Stimulated activated CD4-positive, alpha-beta T cell treated with anti-CD3 and anti-CD28 coated beads, Interleukin-2, amount 100 ng/mL, for 24 hours (primary cell): ENCODE data around the gene HAUS7.

Source experiments
- DNase-seq, 2 donors: peaks; one replicate each; pipeline ENCODE4 v3.0.0-alpha.2; 2020

HAUS7 gene

GRCh38 chrX:153498453-153498852 is 28.1 kb upstream of the HAUS7 start:
- DNase-seq = no peak

DNA sequence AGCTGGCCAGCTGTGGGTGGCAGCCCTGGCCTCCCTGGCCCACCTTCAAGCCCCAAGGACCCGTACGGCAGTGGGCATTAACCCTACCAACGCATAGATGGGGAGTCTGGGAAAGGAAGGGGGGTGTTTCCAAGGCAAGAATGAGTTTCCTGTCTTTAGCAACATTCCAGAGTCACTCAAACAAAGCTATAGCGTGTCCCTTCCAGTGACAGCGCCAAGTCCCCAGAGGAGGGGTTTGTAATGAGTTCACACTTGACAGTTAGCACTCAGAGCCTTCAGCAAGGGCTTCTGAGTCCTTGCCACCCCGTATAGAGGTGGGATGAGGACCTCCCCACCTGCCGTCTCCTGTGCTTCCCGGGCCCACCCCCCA is 26.2 kb upstream of the HAUS7 start:
- DNase-seq = no peak

- no peak for DNase-seq
Observed at GRCh38 chrX:153495903-153496589, 25.7 kb upstream of the HAUS7 start.

- DNase-seq = no peak
Observed at GRCh38 chrX:153495362-153495751, 25.0 kb upstream of the HAUS7 start.

- DNase-seq = peak in 1 of 2 donors; percentile 12
Observed at GRCh38 chrX:153494541-153495361, 24.4 kb upstream of the HAUS7 start, which contains the start of gene BGN. TSS of gene BGN (plus strand) at chrX:153494980. CDS start at chrX:153504632, 9,652 bp downstream.

- no peak for DNase-seq
Observed at GRCh38 chrX:153494061-153494460, 23.7 kb upstream of the HAUS7 start.

DNA sequence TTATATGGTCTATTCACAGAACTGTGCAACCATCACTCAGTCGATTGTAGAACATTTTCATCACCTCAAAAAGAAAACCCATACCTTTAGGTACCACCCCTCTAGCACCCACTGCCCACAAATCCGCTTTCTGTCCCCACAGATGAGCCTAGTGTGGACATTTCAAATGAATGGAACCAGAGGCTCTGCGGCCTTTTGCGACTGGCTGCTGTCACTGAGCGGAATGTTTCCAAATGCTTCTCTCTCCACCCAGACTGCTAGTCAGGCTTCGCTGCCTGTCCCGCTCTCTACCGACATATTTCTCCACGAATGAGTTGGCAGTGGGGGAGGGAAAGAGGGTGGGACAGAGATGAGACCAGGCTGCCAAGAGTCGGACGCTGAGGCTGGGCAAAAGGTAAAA is 22.7 kb upstream of the HAUS7 start:
- no peak for DNase-seq

- DNase-seq = no peak
Observed at GRCh38 chrX:153492543-153492942, 22.2 kb upstream of the HAUS7 start.

GRCh38 chrX:153491918-153492317 is 21.5 kb upstream of the HAUS7 start:
- no peak for DNase-seq

DNA sequence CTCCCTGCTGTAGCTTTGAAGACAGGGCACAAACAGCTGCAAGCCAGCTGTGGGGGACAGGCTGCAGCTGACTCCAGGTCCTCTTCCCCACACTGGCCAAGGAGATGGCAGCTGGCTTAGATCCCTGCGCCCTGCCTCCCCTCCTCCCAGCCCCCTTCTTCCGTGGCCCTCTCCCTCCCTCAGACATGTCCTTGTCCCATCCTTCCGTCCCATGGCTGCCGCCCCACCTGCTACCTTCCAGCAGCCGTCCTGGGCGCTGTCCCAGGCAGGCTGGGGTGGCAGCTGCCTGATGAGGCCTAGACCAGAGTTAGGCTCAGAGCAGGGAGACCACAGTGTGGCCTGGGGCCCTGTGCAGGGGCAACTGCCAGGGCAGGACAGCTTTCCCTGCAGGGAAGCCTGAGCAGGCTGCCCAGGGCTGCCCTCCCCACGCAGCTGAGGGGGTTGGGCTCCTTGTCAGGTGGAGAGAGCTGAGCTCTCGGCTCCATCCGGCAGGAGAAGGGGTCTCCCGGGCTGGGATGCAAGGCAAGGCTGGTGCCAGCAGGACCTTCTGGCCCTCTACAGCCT is 21.1 kb upstream of the HAUS7 start:
- DNase-seq = no peak

GRCh38 chrX:153490217-153490930 is 20.0 kb upstream of the HAUS7 start:
- DNase-seq = no peak

DNA sequence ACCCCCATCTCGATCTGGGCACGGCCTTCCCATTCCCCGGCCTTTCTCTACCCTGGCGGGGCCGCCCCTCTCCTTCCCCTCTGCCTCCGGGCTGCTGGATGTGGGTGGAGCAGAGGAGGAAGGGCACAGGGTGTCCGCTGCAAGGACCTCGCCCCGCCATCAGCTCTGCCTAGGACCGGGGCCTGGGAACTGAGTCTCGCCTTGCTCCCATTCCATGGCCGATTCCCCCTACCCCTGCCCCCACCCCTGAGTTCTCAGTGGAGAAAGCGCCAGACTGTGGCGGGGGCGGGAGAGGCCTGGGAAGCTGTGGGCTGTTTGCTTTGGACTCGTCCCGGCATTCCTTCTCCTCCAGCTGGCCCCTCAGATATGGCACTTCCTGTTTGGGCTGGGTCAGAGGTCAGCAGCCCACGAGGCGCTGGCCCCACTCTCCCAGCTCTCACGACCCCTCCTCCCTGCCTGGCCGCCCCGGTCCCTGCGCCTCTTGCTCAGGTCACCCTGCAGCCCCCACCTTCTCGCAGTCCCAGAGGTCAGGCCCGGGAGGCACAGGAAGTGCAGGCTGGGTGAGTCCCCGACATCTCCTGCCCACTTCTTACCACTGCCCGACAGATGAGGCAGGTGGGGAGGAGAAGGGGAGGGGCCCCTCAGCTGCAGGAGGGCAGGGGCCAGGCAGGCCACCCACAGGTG is 18.0 kb upstream of the HAUS7 start:
- no peak for DNase-seq

DNA sequence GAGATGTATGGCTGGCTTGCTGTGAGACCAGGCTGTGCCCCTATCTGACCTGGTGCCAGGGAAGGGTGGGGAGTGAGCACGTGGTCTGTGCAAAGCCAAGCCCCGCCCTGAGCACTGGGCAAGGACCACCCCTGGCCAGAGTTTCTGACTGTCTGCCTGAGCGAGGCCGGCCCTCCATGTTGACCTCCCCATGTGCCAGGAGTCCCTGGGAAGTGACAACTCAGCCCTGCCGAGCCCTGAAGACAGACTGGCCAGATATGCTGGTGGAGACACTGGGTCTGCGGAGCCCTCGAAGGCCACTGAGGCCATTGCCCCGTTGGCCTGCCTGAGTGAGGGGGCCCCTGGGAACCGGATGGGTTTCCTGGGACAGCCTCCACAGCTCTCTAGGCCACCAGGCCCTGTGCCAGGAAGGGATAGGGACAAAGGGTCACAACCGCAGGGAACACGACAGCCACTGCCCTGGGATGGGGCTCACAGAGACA is 17.3 kb upstream of the HAUS7 start:
- DNase-seq = no peak

- DNase-seq = no peak
Observed at GRCh38 chrX:153486171-153486570, 15.8 kb upstream of the HAUS7 start.

DNA sequence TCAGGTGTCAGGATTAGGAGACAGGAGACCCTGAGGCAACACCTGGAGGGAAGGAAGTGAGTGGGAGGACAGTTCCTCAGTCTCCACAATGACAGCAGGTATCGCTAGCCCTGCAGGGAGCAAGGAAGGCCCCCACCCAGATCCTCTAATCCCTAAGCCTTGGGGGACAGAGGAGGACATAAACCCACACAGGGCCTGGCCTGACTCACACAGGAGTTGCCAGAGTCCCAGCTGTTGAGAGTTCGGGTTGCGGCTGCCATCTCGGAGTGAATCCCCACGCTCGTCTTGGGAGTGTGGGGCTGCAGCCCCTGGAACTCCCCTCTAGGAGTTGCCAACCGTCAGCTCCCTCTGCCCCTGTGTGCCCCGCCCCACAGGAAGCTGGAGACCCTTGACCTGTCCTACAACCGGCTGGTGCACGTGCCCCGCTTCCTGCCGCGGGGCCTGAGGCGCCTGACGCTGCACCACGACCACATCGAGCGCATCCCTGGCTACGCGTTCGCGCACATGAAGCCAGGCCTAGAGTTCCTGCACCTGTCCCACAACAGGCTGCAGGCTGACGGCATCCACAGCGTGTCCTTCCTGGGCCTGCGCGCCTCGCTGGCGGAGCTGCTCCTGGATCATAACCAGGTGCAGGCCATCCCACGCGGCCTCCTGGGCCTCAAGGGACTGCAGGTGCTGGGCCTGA is 15.2 kb upstream of the HAUS7 start:
- DNase-seq = no peak

DNA sequence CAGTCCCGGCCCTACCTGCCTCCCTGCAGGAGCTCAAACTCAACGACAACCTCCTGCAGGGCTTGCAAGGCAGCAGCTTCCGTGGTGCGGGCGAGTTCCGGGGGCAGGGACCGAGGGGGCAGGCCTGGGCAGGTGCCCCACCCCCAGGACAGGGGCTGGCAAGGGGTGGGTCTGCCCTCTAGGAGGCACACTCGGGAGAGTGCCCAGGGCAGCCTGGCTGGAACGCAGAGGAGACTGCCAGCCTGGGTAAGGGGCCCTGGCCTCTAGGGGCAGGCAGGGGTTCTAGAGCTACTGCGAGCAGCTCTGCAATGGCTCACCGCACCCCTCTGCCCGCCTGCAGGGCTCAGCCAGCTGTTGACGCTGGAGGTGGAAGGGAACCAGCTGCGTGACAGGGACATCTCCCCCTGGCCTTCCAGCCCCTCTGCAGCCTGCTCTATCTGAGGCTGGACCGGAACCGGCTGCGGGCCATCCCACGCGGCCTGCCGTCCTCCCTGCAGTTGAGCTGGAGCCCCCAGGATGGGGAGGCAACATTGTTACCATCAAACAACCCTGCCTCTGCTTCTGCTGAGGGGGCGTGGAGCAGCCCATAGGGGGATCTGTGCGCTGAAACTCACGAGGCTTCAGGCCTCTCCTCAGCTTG is 12.1 kb upstream of the HAUS7 start:
- no peak for DNase-seq

GRCh38 chrX:153481043-153481442 is 10.7 kb upstream of the HAUS7 start:
- DNase-seq = no peak

- DNase-seq = no peak
Observed at GRCh38 chrX:153478746-153479145, 8.4 kb upstream of the HAUS7 start.

DNA sequence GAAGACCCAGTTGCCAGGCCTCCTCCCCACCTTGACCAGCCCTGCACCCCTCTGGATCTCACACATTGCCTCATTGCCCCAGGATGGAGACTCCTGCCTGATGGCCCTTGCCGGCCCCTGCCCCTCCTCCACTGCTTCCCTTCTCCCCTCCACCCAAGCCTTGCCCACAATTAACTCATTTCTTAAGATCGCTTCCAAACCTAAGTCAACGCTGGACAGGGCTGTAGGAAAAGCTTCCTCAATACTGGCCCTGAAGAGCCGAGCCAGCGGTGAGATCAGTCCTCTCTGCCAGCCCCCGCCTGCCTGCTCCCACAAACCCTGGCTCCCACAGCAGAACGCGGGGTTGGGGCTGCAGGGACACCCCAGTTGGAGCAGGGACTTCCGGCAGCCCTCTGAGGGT is 7.5 kb upstream of the HAUS7 start:
- no peak for DNase-seq

DNA sequence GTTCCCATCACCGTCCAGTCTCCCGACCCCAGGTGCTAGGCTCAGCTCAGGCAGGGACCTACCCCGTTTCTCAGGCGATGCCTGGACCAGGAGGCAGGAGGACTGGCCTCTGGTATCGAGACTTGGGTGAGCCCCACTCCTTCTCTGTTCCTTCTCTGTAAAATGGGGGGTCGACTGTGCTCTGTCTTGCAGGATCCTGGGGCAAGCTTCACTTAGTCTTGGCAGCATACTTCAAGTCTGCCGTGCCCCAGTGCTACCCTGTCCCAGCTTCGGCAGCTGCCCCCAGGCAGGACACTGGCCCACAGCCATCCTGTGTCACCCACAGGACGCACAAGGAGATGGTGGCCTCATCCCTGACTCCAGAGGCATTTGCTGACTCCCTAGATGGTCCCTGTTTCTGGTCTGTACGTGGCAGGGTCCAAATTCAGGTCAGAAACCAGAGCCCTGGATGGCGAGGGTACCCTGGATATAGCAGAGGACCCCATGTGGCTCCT is 7.0 kb upstream of the HAUS7 start:
- DNase-seq = no peak

- DNase-seq = no peak
Observed at GRCh38 chrX:153476666-153477363, 6.4 kb upstream of the HAUS7 start.
